DOHH2 (cell line): ENCODE results near the gene TTC3.

Source experiments
- H3F3A ChIP-seq: fragments of 200-600 bp; sonication (generic), shearing (Covaris generic); 2 replicates; pipeline ENCODE4 v1.6.0; 2016; ENCODE audit warnings: antibody characterized with exemption, mild to moderate bottlenecking; ENCODE audit not compliant: control insufficient read depth, insufficient read depth
- H3K27ac ChIP-seq: fragments of 200-600 bp; sonication (generic); 2 replicates; pipeline ENCODE4 v1.5.1; 2014; ENCODE audit warnings: low read depth, mild to moderate bottlenecking, low read length, moderate library complexity
- H3K27me3 ChIP-seq: fragments of 200-600 bp; sonication (generic); 2 replicates; pipeline ENCODE4 v1.6.1; 2014; ENCODE audit warnings: mild to moderate bottlenecking, low read length, mixed read lengths; ENCODE audit not compliant: control insufficient read depth
- H3K36me3 ChIP-seq: fragments of 200-600 bp; sonication (generic); 2 replicates; pipeline ENCODE4 v1.6.1; 2014; ENCODE audit warnings: mild to moderate bottlenecking, low read length, moderate library complexity, mixed read lengths; ENCODE audit not compliant: control insufficient read depth
- H3K4me1 ChIP-seq: fragments of 200-600 bp; sonication (generic); 2 replicates; pipeline ENCODE4 v1.6.1; 2014; ENCODE audit warnings: mild to moderate bottlenecking, low read length, mixed read lengths; ENCODE audit not compliant: control insufficient read depth
- H3K4me2 ChIP-seq: fragments of 200-600 bp; sonication (generic); 2 replicates; pipeline ENCODE4 v1.6.0; 2014; ENCODE audit warnings: mild to moderate bottlenecking, low read length, moderate library complexity
- H3K4me3 ChIP-seq: fragments of 200-600 bp; sonication (generic); 2 replicates; pipeline ENCODE4 v1.5.1; 2014; ENCODE audit warnings: mild to moderate bottlenecking, low read length, mixed read lengths
- H3K79me2 ChIP-seq: fragments of 200-600 bp; sonication (generic); 2 replicates; pipeline ENCODE4 v1.6.1; 2014; ENCODE audit warnings: mild to moderate bottlenecking, low read length, mixed read lengths; ENCODE audit not compliant: control insufficient read depth
- H3K9me2 ChIP-seq: fragments of 200-600 bp; sonication (generic); replicated peaks from 2 replicates; pipeline ENCODE4 v1.6.1; 2014; ENCODE audit warnings: mild to moderate bottlenecking, low read length, mixed read lengths; ENCODE audit not compliant: control insufficient read depth
- H3K9me3 ChIP-seq: fragments of 200-600 bp; sonication (generic); 2 replicates; pipeline ENCODE4 v1.6.1; 2014; ENCODE audit warnings: antibody characterized with exemption, low read length, mixed read lengths; ENCODE audit not compliant: control insufficient read depth, insufficient read depth
- H4K20me1 ChIP-seq: fragments of 200-600 bp; sonication (generic); 2 replicates; pipeline ENCODE4 v1.6.0; 2014; ENCODE audit warnings: low read depth, mild to moderate bottlenecking, antibody characterized with exemption, low read length, moderate library complexity; ENCODE audit not compliant: control insufficient read depth, insufficient read depth
- EZH2phosphoT487 ChIP-seq: fragments of 200-600 bp; sonication (generic); IDR thresholded peaks from 2 replicates; pipeline ENCODE4 v1.6.1; 2017; ENCODE audit warnings: borderline replicate concordance, mild to moderate bottlenecking, antibody characterized with exemption, low read length, moderate library complexity, mixed read lengths
- TF ChIP-seq, protein P1 (sequence below): fragments of 200-600 bp; sonication (generic); IDR thresholded peaks from one replicate; pipeline ENCODE4 v1.5.1; 2014; ENCODE audit warnings: antibody characterized with exemption, mild to moderate bottlenecking, low read depth, low read length; ENCODE audit not compliant: poor library complexity, severe bottlenecking

Gene TTC3

DNA sequence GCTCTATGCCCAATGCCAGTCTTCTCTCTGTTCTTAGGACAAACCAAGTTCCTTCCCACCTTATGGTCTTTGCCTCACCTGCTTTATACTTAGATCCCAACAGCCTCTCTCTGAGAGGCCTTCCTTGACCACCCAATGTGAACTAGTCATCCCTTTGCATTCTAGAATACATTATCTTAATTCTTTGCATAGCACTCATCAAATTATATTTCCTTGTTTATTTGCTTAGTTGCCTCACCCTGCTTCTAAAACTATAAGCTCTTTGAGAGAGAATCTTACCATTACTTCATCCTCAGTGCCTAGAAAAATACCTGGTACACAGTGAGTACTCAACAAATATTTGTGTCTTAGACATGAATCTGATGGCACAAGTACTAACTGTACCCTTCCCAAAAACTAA lies 8.2 kb upstream of the TTC3 start:
- no peaks in the 10 kb centered on the region for H3K79me2 ChIP-seq
- H3K9me2 ChIP-seq, result no peaks in the 10 kb centered on the region
- H3F3A ChIP-seq, result peaks cover 5% of the 10 kb centered on the region
- no peaks in the 10 kb centered on the region for H4K20me1 ChIP-seq
- peaks cover 12% of the 10 kb centered on the region for H3K36me3 ChIP-seq
- H3K4me1 ChIP-seq, result peaks cover 49% of the 10 kb centered on the region
- no peak overlapping the region for H3K27ac ChIP-seq
- H3K9me3 ChIP-seq, result no peaks in the 10 kb centered on the region
- H3K4me3 ChIP-seq, result no peak overlapping the region
- peak overlapping the region; percentile 55 for H3K4me2 ChIP-seq
- TF ChIP-seq EZH2phosphoT487, result no peak
- TF ChIP-seq, protein P1, sequence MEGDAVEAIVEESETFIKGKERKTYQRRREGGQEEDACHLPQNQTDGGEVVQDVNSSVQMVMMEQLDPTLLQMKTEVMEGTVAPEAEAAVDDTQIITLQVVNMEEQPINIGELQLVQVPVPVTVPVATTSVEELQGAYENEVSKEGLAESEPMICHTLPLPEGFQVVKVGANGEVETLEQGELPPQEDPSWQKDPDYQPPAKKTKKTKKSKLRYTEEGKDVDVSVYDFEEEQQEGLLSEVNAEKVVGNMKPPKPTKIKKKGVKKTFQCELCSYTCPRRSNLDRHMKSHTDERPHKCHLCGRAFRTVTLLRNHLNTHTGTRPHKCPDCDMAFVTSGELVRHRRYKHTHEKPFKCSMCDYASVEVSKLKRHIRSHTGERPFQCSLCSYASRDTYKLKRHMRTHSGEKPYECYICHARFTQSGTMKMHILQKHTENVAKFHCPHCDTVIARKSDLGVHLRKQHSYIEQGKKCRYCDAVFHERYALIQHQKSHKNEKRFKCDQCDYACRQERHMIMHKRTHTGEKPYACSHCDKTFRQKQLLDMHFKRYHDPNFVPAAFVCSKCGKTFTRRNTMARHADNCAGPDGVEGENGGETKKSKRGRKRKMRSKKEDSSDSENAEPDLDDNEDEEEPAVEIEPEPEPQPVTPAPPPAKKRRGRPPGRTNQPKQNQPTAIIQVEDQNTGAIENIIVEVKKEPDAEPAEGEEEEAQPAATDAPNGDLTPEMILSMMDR, result no peak
- no peaks in the 10 kb centered on the region for H3K27me3 ChIP-seq

DNA sequence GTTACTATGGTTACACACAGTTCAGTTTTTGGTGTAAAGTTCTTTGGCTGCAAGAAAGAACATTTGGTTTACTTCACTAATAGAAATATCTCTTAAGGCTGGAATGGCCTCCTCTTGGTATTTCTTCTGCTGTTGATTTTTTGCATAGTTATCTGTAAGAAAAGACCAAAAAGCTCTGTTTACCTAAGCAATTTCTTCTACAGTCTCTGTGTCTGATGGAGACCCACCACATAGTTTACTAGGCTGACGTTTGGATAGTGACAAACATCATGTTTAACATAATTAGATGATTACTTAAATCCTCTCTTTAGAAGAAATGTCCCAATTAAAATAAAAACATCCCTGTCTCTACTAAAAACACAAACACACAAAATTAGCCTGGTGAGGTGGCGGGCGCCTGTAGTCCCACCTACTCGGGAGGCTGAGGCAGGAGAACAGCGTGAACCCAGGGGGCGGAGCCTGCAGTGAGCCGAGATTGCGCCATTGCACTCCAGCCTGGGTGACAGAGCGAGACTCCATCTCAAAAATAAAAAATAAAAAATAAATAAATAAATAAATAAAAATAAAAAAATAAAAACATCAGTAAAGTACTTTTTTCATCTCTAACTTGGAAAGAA lies 7.4 kb upstream of the TTC3 start:
- H3K27ac ChIP-seq, result no peak overlapping the region
- no peak for TF ChIP-seq EZH2phosphoT487
- TF ChIP-seq, protein P1, result no peak
- H3K4me2 ChIP-seq, result no peak overlapping the region
- peaks cover 2% of the 10 kb centered on the region; the same call in 1 of the 2 replicates for H3K79me2 ChIP-seq
- H3K36me3 ChIP-seq, result peaks cover 20% of the 10 kb centered on the region
- no peaks in the 10 kb centered on the region for H3K27me3 ChIP-seq
- H3K9me2 ChIP-seq, result no peaks in the 10 kb centered on the region
- peaks cover 52% of the 10 kb centered on the region for H3K4me1 ChIP-seq
- no peaks in the 10 kb centered on the region for H3K9me3 ChIP-seq
- H4K20me1 ChIP-seq, result no peaks in the 10 kb centered on the region
- peaks cover 5% of the 10 kb centered on the region for H3F3A ChIP-seq
- no peak overlapping the region for H3K4me3 ChIP-seq

DNA sequence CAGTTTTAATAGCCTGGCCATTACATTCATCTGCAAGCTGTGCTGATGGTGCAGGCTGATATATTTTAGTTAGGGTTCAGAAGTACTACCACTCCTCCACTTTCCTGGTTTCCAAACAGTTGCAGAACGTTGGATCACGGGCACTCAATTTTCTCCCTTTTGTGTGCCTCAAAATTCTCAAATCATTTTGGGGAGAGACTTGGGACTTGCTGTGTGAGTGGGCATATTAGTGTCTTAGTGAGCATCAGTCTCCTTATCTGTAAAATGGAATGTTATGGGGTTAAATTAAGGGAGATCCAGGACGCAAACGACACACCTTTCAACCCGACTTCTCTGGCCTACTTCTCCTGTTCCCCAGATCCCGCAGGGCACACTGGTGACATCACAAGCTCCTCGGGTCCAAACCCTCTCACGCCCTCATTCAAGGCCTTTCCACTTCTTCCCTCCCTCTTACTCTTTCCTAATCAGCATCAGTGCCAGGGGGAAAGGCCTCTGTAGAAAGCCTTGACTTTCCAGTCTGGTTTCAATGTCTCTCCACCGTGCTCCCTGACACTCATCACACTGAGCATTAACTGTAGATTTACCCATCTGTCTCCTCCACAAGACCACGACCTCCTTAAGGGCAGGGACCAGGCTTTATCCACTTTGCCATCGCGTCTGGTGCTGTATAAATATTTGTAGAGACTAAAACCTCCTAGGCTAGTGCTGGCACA lies 1.3 kb upstream of the TTC3 start:
- Histone ChIP-seq H3K4me2 (peak overlapping the region; percentile 95), H3K9me2 (no peaks in the 10 kb centered on the region), H3K27me3 (no peaks in the 10 kb centered on the region), H3K79me2 (peaks cover 53% of the 10 kb centered on the region), H3K36me3 (peaks cover 25% of the 10 kb centered on the region), H3K4me3 (peak overlapping the region; percentile 97), H3K9me3 (no peaks in the 10 kb centered on the region), H3F3A (peaks cover 5% of the 10 kb centered on the region; the same call in 1 of the 2 replicates), H3K4me1 (peaks cover 51% of the 10 kb centered on the region), H3K27ac (peak overlapping the region; percentile 61), H4K20me1 (no peaks in the 10 kb centered on the region)
- TF ChIP-seq, protein P1, result no peak
- no peak for TF ChIP-seq EZH2phosphoT487
